A673 (cell line): ENCODE measurements around the gene RAP1GAP. TPM values are rescaled to one million over a fixed set of nuclear protein-coding genes. Genes with fewer than 3 reads are reported as not detected.
"Not testable (repeated sequence)": the region's sequence is repeated elsewhere in the genome, so short reads cannot be mapped to it uniquely, and the experiment has no call there.

Source experiments
- BruUV-seq: library from RNA; stranded (reverse); fragments of 400-500 nt; replicated peaks from 2 replicates; lab custom pipeline; 2021; lab: Mats Ljungman, UMichigan
- CTCF ChIA-PET: fragments of 300-600 bp; sonication (Branson Sonifier 250); formaldehyde crosslinking; loops from one replicate; lab custom pipeline; 2022; ENCODE audit warnings: antibody characterized with exemption; lab: Charles Lee
- POLR2A ChIA-PET: fragments of 300-600 bp; sonication (Branson Sonifier 250); formaldehyde crosslinking; loops from one replicate; lab custom pipeline; 2022; ENCODE audit warnings: antibody characterized with exemption; ENCODE audit not compliant: low non-redundant PET; lab: Charles Lee
- DNase-seq: peaks from one replicate; pipeline ENCODE4 v3.0.0-alpha.2; 2015; ENCODE audit warnings: low spot score
- H3K27ac ChIP-seq: fragments of 200-600 bp; sonication (generic); 2 replicates; pipeline ENCODE4 v1.5.1; 2016; ENCODE audit warnings: mixed run types, low read depth, mild to moderate bottlenecking, mixed read lengths, antibody characterized with exemption, low read length; ENCODE audit not compliant: poor library complexity, severe bottlenecking
- H3K27me3 ChIP-seq: fragments of 200-600 bp; sonication (generic); replicated peaks from 2 replicates; pipeline ENCODE4 v1.6.1; 2017; ENCODE audit warnings: mixed run types, low read depth, mild to moderate bottlenecking, mixed read lengths, antibody characterized with exemption, low read length; ENCODE audit not compliant: insufficient read depth, poor library complexity
- H3K36me3 ChIP-seq: fragments of 200-600 bp; sonication (generic); 2 replicates; pipeline ENCODE4 v1.6.1; 2016; ENCODE audit warnings: mixed run types, mild to moderate bottlenecking, mixed read lengths, antibody characterized with exemption, low read length; ENCODE audit not compliant: insufficient read depth, poor library complexity, severe bottlenecking
- H3K4me1 ChIP-seq: fragments of 200-600 bp; sonication (generic); 2 replicates; pipeline ENCODE4 v1.6.1; 2017; ENCODE audit warnings: mixed run types, mild to moderate bottlenecking, mixed read lengths, antibody characterized with exemption, low read length; ENCODE audit not compliant: insufficient read depth, poor library complexity, severe bottlenecking
- H3K4me3 ChIP-seq: fragments of 200-600 bp; sonication (generic); 2 replicates; pipeline ENCODE4 v1.5.1; 2016; ENCODE audit warnings: low read depth, mixed run types, mild to moderate bottlenecking, mixed read lengths, low read length; ENCODE audit not compliant: poor library complexity, severe bottlenecking
- H3K9me3 ChIP-seq: fragments of 200-600 bp; sonication (generic); 2 replicates; pipeline ENCODE4 v1.6.1; 2016; ENCODE audit warnings: mixed run types, low read depth, mild to moderate bottlenecking, mixed read lengths, antibody characterized with exemption, low read length; ENCODE audit not compliant: poor library complexity, severe bottlenecking
- CTCF ChIP-seq: fragments of 300-800, 200-600 bp; sonication (generic); conservative IDR thresholded peaks from 2 replicates; pipeline ENCODE4 v1.5.1; 2017; ENCODE audit warnings: low read depth, mild to moderate bottlenecking, antibody characterized with exemption, low read length, moderate library complexity, mixed read lengths
- EZH2 ChIP-seq: fragments of 200-600 bp; sonication (generic); IDR thresholded peaks from 2 replicates; pipeline ENCODE4 v1.6.1; 2017; ENCODE audit warnings: borderline replicate concordance, low read depth, mild to moderate bottlenecking, mixed read lengths, antibody characterized with exemption, low read length; ENCODE audit not compliant: poor library complexity, severe bottlenecking
- intact Hi-C: fragments of 100-400 bp; cut with micrococcal nuclease; formaldehyde crosslinking; loops from one replicate; pipeline ENCODE4 v1.10.0; 2022; ENCODE audit not compliant: unreplicated experiment
- total RNA-seq: library from RNA; stranded (reverse); gene quantifications from 2 replicates; pipeline ENCODE4 v1.2.3, GENCODE V29; 2021

RAP1GAP gene
- total RNA-seq, 1 experiment from 2014 or later: 37.7 TPM

- POLR2A ChIA-PET: no interaction called here
- Histone ChIP-seq H3K4me3 (no peak overlapping the region), H3K36me3 (peaks cover 5% of the 10 kb centered on the region), H3K27ac (peak overlapping the region; percentile 28), H3K4me1 (peaks cover 25% of the 10 kb centered on the region), H3K27me3 (no peaks in the 10 kb centered on the region), H3K9me3 (no peaks in the 10 kb centered on the region)
- no TSS peak for BruUV-seq
- TF ChIP-seq EZH2 (no peak), CTCF (no peak)
- DNase-seq: peak; percentile 71
- CTCF ChIA-PET: interaction anchor here (0.6 kb wide), 1 partner anchor 16 kb away, joined by 6 read pairs; no protein-coding TSS in a partner anchor
- intact Hi-C loops: no loop called here
Measured at GRCh38 chr1:21631944-21632887, 36.9 kb downstream of the RAP1GAP start.

DNA sequence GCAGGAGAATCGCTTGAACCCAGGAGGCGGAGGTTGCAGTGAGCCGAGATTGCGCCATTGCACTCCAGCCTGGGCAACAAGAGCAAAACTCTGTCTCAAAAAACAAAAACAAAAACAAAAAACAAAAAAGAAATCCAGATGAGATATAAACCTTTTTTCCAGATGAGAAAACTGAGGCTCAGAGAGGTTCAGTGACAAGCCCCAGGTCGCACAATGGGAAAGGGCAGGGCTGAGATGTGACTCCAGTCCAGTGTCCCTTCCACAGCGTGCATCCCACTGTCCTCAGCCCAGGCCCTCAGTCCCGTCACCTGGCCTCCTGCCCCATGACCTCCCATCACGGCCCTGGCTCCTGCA is 37.6 kb downstream of the RAP1GAP start:
- not testable (repeated sequence) for H3K27ac ChIP-seq, H3K9me3 ChIP-seq
- CTCF ChIA-PET: interaction anchor here (0.6 kb wide), 1 partner anchor 15 kb away, joined by 6 read pairs; no protein-coding TSS in a partner anchor

DNA sequence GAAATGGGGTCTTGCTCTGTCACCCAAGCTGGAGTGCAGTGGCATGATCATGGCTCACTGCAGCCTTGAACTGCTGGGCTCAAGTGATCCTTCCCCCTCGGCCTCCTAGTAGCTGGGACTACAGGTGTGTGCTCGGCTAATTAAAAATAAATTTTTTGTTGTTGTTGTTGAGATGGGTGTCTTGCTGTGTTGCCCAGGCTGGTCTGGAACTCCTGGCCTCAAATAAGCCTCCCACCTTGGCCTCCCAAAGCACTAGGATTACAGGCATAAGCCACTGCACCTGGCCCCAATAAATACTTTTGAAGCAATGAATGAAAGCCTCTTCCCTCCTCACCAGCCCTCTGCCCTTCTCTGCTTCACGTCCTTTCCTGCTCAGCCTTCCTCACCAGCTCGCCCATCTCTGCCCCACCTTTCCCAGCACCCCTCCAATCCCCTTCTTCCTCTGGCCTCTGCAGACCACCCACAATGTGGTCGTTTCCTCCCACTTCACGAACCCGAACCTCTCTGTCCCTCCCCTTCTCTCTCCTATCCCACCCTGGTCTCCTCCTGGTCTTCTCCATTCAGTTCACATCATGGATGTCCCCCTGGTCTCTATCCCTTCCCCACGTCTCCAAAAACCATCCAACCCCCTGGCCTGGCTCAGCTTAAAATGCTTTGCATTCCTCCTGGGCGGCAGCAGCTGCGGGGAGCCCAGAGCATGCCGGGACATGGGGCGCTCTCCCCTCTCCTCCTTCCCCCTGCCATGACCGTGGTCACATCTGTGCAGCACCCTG is 38.4 kb downstream of the RAP1GAP start:
- ChIA-PET CTCF (no interaction called here), POLR2A (no interaction called here)
- Histone ChIP-seq H3K27me3 (no peaks in the 10 kb centered on the region), H3K9me3 (no peaks in the 10 kb centered on the region), H3K4me1 (peaks cover 25% of the 10 kb centered on the region), H3K4me3 (no peak overlapping the region), H3K36me3 (peaks cover 2% of the 10 kb centered on the region), H3K27ac (peak overlapping the region; percentile 45)
- DNase-seq: no peak
- TF ChIP-seq CTCF (no peak), EZH2 (no peak)
- BruUV-seq: no TSS peak
- intact Hi-C loops: no loop called here

More for the DNA sequence above, 37.6 kb downstream of the RAP1GAP start:
- H3K36me3 ChIP-seq, DNase-seq, intact Hi-C loops, H3K27me3 ChIP-seq, BruUV-seq, POLR2A ChIA-PET, H3K4me3 ChIP-seq: not testable (repeated sequence)
- H3K4me1 ChIP-seq: peaks cover 25% of the 10 kb centered on the region
